ENCODE measurements around the gene MVB12B.
A peak's percentile ranks its signal among the peaks of the same experiment; 100 is the strongest.

Gene MVB12B

DNA sequence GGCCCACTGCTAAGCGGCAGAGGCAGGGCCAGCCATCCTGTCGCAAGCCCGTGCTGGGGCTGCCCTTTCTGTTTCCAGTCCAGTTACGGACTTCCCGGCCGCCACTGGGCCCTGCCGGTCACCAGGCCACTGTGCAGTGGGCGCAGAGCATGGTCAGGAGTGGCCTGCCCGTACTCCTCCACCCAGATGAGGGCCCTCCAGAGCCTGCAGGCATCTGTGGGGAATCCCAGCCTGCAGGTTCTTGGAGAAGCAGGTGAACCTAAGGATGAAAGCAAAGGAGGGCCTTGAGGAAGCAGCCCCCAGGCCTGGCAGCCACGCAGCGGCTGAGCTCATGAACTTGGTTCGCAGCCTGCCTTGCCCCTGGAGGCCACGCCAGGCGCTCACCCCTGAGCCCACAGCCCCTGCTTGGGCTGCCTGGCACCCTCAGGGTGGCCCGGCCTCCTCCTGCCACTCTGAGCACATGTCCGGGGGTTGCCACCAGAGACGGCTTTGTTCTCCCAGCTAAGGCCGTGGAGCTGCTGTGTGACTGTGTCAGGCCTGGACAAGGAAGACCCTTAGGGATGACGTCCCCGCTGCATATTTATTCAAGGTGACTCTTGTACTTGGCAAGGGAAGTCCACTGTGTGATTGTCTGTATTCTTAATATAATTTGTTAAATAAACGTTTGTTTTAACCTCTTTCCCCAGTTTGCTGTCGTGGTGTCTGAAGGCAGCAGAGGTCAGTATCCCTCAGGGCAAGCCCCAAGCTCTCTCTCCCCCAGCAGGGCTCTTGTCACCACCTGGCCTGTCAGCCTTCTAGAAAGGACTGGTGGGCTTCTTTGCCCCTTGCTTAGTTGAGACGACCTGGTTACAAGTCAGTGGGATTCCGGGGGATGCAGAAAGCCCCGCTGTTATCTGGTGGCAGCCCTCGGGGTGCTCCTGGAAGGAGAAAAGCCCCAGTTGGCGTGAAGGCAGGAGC is 180.0 kb downstream of the MVB12B start:
- Histone ChIP-seq H3K9me3 (replicated peaks in 1 of 11) (no peaks in the 10 kb centered on the region), H4K20me1 (peaks cover 0 to 51% (median 3%) of the 10 kb centered on the region in 11 experiments; a peak in 10 of 22 replicates), H3K4me1 (peaks cover 0 to 13% (median 6%) of the 10 kb centered on the region in 10 experiments; a peak in 12 of 20 replicates), H3K4me3 (no peak overlapping the region), H3K27me3 (peaks cover 0 to 4% (median 0%) of the 10 kb centered on the region in 11 experiments; a peak in 3 of 22 replicates), H3K4me2 (no peak overlapping the region), H3K27ac (no peak overlapping the region), H3K36me3 (no peaks in the 10 kb centered on the region), H3K9ac (no peak overlapping the region)
- TF ChIP-seq Cebpa-rat (IDR thresholded peaks at IDR 0.05), result no peak

DNA sequence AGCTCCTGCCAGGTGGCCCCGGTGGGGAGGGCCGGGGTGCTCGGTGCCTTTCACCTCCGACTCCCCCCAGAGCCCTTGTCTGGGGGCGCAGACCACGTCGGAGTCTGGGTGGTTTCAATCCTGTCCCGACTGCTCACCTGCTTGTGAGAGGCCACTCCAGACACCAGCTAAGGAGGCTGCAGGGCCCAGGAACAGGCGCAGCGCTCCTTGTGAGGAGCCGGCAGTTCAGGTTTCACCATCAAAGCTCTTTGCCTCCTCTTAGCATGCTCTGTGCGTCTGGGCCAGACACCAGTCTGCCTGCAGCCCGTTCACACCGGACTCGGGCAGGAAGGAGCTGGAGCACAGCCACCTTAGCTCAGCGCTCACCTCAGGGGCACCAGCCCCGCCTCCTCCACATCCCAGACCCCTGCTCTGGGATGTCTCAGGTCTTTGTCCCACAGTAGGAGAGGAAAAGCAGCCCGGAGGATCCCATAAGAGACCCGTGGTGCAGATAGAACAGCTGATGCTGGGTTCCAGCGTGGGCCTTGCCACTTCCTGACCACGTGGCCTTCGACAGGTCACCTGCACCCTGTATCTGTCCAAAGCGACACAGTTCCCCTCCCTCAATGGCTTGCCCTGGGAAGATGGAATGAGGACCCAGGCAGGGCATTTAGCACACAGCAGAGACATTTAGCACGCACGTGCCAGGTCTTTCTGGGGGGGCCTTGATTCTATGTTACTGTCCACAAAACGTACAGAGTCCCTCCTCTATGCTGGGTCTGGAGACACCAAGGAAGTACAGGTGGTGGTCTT is 180.9 kb downstream of the MVB12B start:
- H3K36me3 ChIP-seq, result no peaks in the 10 kb centered on the region
- H3K27me3 ChIP-seq, result peaks cover 0 to 9% (median 0%) of the 10 kb centered on the region in 11 experiments; a peak in 4 of 22 replicates
- no peak for TF ChIP-seq Cebpa-rat (IDR thresholded peaks at IDR 0.05)
- H4K20me1 ChIP-seq, result peaks cover 0 to 42% (median 0%) of the 10 kb centered on the region in 11 experiments; a peak in 4 of 22 replicates
- H3K9ac ChIP-seq, result no peak overlapping the region
- H3K4me3 ChIP-seq, result no peak overlapping the region
- H3K27ac ChIP-seq, result no peak overlapping the region
- peaks cover 0 to 13% (median 4%) of the 10 kb centered on the region in 10 experiments; a peak in 5 of 20 replicates for H3K4me1 ChIP-seq
- H3K4me2 ChIP-seq, result no peak overlapping the region
- H3K9me3 ChIP-seq (replicated peaks in 1 of 11), result no peaks in the 10 kb centered on the region

DNA sequence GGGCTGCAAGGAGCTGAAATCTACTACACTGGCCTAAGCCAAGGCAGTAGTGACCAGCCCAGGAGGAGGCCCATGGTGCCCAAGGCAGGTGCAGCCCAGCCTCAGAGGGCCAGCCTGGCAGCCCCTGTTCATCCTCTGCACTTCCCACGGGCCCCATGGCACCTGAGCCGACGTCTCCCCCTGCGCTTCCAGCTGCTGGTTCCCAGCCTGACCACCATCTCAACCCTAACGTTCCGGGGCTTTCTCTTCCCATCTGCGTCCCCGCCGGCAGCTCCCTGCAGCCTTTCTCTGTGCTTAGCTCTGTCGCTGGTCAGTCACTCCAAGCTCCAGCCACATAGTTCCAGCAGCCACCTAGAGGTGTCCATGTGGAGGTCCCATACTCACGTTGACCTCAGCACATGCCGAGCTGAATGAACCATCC is 181.6 kb downstream of the MVB12B start:
- Histone ChIP-seq H3K9me3 (replicated peaks in 1 of 11) (no peaks in the 10 kb centered on the region), H4K20me1 (peaks cover 0 to 36% (median 0%) of the 10 kb centered on the region in 11 experiments; a peak in 3 of 22 replicates), H3K4me3 (no peak overlapping the region), H3K36me3 (no peaks in the 10 kb centered on the region), H3K4me1 (peaks cover 0 to 15% (median 4%) of the 10 kb centered on the region in 10 experiments; a peak in 5 of 20 replicates), H3K4me2 (no peak overlapping the region), H3K9ac (no peak overlapping the region), H3K27ac (no peak overlapping the region), H3K27me3 (peaks cover 1 to 15% (median 3%) of the 10 kb centered on the region in 11 experiments; a peak in 17 of 22 replicates)
- no peak for TF ChIP-seq Cebpa-rat (IDR thresholded peaks at IDR 0.05)

DNA sequence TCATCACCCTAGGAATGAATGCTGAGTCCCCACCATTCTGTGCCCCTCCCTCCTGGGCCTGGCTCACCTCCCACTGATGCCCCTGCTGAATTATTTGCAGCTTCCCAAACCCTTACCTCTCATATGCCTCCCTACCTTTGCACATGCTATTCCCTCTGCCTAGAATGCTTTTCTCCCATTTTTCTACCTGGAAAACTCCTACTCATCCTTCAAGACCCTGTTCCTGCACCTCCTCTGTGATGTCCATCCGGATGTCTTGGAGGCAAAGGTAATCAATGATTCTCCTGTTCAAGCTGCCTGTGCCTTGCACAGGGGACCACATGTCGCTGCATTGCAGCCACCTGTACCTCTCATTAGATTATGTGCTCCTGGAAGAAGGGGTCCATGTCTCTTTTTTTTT is 182.3 kb downstream of the MVB12B start:
- Histone ChIP-seq H3K27me3 (peaks cover 9 to 23% (median 11%) of the 10 kb centered on the region in 11 experiments), H3K4me2 (no peak overlapping the region), H3K4me1 (peaks cover 0 to 22% (median 4%) of the 10 kb centered on the region in 10 experiments; a peak in 11 of 20 replicates), H3K27ac (no peak overlapping the region), H3K9me3 (replicated peaks in 1 of 11) (no peaks in the 10 kb centered on the region), H3K9ac (no peak overlapping the region), H3K36me3 (no peaks in the 10 kb centered on the region), H3K4me3 (no peak overlapping the region), H4K20me1 (peaks cover 0 to 35% (median 0%) of the 10 kb centered on the region in 11 experiments; a peak in 3 of 22 replicates)
- no peak for TF ChIP-seq Cebpa-rat (IDR thresholded peaks at IDR 0.05)

DNA sequence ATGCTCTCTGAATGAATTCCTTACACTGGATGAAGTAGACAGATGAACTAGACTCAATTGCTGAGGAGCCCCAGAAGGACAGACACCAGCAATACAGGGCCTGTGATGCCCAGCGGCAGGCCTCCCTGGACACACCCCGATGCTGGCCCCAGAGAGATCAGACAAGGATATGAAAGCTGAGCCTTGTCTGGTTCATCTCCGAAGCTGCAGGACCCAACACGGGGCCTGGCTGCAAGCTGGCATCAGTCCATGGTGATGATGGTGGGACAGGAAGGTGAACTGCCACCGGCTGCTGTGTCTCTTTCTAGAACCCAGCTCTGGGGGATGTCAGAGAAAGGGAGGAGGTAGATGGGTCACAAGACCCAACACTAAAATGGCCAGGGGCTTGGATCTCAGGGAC is 183.1 kb downstream of the MVB12B start:
- no peak for TF ChIP-seq Cebpa-rat (IDR thresholded peaks at IDR 0.05)
- H3K27me3 ChIP-seq, result peaks cover 17 to 30% (median 19%) of the 10 kb centered on the region in 11 experiments
- no peak overlapping the region for H3K4me2 ChIP-seq
- H3K27ac ChIP-seq, result no peak overlapping the region
- H3K4me1 ChIP-seq, result peaks cover 0 to 30% (median 6%) of the 10 kb centered on the region in 10 experiments; a peak in 9 of 20 replicates
- no peaks in the 10 kb centered on the region for H3K36me3 ChIP-seq
- peaks cover 0 to 28% (median 0%) of the 10 kb centered on the region in 11 experiments; a peak in 7 of 22 replicates for H4K20me1 ChIP-seq
- H3K9ac ChIP-seq, result no peak overlapping the region
- H3K4me3 ChIP-seq, result no peak overlapping the region
- H3K9me3 ChIP-seq (replicated peaks in 1 of 11), result no peaks in the 10 kb centered on the region

DNA sequence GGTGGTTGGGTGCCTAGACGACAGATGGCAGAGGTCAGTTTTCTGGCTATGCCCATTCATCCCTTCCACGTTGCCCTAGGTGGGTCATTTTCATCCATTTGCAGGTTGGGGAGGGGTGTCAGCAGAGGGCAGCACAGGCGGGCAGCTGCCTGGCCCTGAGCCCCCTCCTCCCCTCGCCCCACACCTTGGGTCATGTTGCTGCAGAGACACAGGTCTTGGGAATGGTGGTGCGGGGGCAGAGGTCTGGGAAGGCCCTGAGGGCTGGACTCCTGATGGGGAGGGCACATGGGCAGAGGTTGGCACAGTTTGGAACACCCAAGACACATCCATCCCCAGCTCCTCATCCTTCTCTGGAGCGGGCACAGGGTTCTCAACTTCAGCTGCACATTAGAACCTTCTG is 183.9 kb downstream of the MVB12B start:
- H3K36me3 ChIP-seq, result no peaks in the 10 kb centered on the region
- H4K20me1 ChIP-seq, result peaks cover 0 to 25% (median 4%) of the 10 kb centered on the region in 11 experiments; a peak in 8 of 22 replicates
- H3K4me2 ChIP-seq, result no peak overlapping the region; a peak in 1 of 22 replicates
- H3K4me1 ChIP-seq, result peaks cover 0 to 38% (median 6%) of the 10 kb centered on the region in 10 experiments; a peak in 9 of 20 replicates
- no peak for TF ChIP-seq Cebpa-rat (IDR thresholded peaks at IDR 0.05)
- peaks cover 25 to 39% (median 27%) of the 10 kb centered on the region in 11 experiments for H3K27me3 ChIP-seq
- H3K27ac ChIP-seq, result no peak overlapping the region
- H3K4me3 ChIP-seq, result no peak overlapping the region
- no peak overlapping the region for H3K9ac ChIP-seq
- no peaks in the 10 kb centered on the region for H3K9me3 ChIP-seq (replicated peaks in 1 of 11)

DNA sequence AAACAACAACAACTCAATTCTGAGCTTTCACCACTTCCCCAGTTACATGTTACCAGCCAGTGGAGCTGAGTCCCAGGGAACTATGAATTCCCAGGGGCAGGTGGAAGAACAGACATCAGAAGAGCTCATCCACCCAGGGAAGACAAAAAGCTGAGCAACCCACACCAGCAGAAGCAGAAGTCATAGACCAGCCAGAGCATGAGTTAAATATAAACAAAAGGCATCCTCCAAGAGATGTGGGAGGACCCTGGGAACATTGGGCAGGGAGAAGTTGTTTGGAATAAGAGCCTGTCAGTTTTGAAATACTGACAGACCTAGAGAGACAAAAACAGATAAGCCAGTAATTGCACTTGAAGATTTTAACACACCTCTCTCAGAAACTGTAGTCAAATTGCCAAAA is 184.8 kb downstream of the MVB12B start:
- Histone ChIP-seq H3K27me3 (peaks cover 30 to 47% (median 36%) of the 10 kb centered on the region in 11 experiments), H3K4me1 (peaks cover 0 to 47% (median 7%) of the 10 kb centered on the region in 10 experiments; a peak in 13 of 20 replicates), H3K4me3 (no peak overlapping the region), H3K36me3 (no peaks in the 10 kb centered on the region), H4K20me1 (peaks cover 0 to 21% (median 5%) of the 10 kb centered on the region in 11 experiments; a peak in 10 of 22 replicates), H3K4me2 (peak overlapping the region in 1 of 11 experiments; percentile 10; a peak in 1 of 22 replicates), H3K27ac (no peak overlapping the region), H3K9me3 (replicated peaks in 1 of 11) (no peaks in the 10 kb centered on the region), H3K9ac (no peak overlapping the region)
- no peak for TF ChIP-seq Cebpa-rat (IDR thresholded peaks at IDR 0.05)

DNA sequence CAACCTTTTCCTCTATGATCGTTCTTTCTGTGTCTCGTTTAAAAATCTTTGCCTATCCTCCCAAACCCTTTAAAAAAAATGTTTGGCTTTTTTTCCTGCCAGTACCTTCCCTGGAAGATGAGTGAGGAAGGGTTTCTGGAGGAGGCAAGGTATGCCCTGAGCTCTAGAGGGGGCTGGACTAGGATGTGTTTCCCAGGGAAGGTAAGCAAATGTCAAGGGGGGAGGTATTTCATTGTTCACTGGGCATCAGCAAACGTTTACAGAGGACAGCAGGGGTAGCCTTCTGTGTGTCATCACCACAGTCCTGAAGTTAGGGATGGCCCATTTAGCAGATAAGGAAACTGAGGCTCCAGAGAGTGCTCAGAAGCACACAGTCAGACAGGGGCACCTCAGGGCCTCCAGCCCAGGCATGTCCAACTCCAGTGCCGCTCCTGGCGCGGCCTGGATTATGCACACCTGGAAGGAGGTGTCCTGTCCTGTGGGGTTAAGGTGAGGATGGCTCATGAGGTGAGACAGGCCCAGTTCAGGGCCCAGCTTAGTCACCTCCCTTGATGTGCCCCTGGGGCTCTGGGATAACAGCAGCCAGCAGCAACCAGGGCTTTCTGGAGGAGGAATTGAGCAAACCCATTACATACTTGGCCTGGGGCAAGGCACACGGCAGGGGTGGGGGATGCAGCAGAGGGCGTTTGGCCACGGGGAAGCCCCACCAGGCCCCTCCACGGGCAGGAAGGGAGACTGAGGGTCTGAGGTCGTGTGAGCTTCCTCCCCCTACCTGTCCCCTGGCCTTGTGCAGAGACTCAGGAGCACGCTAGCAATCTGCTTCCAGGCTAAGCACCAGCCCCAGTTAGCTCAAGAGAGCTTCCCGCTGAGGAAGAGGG is 186.8 kb downstream of the MVB12B start:
- H3K9me3 ChIP-seq (replicated peaks in 1 of 11), result no peaks in the 10 kb centered on the region
- H3K27ac ChIP-seq, result peak overlapping the region in 1 of 11 experiments; percentile 14; a peak in 1 of 22 replicates
- H3K4me1 ChIP-seq, result peaks cover 9 to 63% (median 19%) of the 10 kb centered on the region in 10 experiments
- H3K4me3 ChIP-seq, result peak overlapping the region in 3 of 10 experiments; percentile 35 to 55 (median 43); a peak in 2 of 20 replicates
- H3K4me2 ChIP-seq, result peak overlapping the region; percentile 51 to 97 (median 69); a peak in 20 of 22 replicates
- no peak overlapping the region; a peak in 2 of 22 replicates for H3K9ac ChIP-seq
- H4K20me1 ChIP-seq, result peaks cover 0 to 29% (median 8%) of the 10 kb centered on the region in 11 experiments; a peak in 10 of 22 replicates
- peaks cover 31 to 67% (median 56%) of the 10 kb centered on the region in 11 experiments for H3K27me3 ChIP-seq
- H3K36me3 ChIP-seq, result no peaks in the 10 kb centered on the region
- TF ChIP-seq Cebpa-rat (IDR thresholded peaks at IDR 0.05), result no peak
